ENCODE results near the gene CDH23.

CDH23 gene

GRCh38 chr10:71360735-71361134 is 36.0 kb upstream of the CDH23 start:
- no peak for DNase-seq (ENCODE audit: low read depth)
- no peak for TF ChIP-seq CTCF (conservative IDR thresholded peaks at IDR 0.05; ENCODE audit: low read depth, low read length)
- H3K4me3 ChIP-seq (ENCODE audit: low read length): no peak overlapping the region

GRCh38 chr10:71361581-71361980 is 35.1 kb upstream of the CDH23 start:
- TF ChIP-seq CTCF (conservative IDR thresholded peaks at IDR 0.05; ENCODE audit: low read depth, low read length): no peak
- no peak overlapping the region for H3K4me3 ChIP-seq (ENCODE audit: low read length)
- DNase-seq (ENCODE audit: low read depth): no peak

- no peak for TF ChIP-seq CTCF (conservative IDR thresholded peaks at IDR 0.05; ENCODE audit: low read depth, low read length)
- DNase-seq (ENCODE audit: low read depth): no peak
- no peak overlapping the region for H3K4me3 ChIP-seq (ENCODE audit: low read length)
Observed at GRCh38 chr10:71362141-71362540, 34.6 kb upstream of the CDH23 start.

- no peak for DNase-seq (ENCODE audit: low read depth)
- H3K4me3 ChIP-seq (ENCODE audit: low read length): no peak overlapping the region
- no peak for TF ChIP-seq CTCF (conservative IDR thresholded peaks at IDR 0.05; ENCODE audit: low read depth, low read length)
Observed at GRCh38 chr10:71363936-71364335, 32.8 kb upstream of the CDH23 start.

- TF ChIP-seq CTCF (conservative IDR thresholded peaks at IDR 0.05; ENCODE audit: low read depth, low read length): no peak
- H3K4me3 ChIP-seq (ENCODE audit: low read length): no peak overlapping the region
Observed at GRCh38 chr10:71365366-71365765, 31.4 kb upstream of the CDH23 start.

GRCh38 chr10:71366690-71367089 is 30.0 kb upstream of the CDH23 start:
- H3K4me3 ChIP-seq (ENCODE audit: low read length): no peak overlapping the region
- no peak for TF ChIP-seq CTCF (conservative IDR thresholded peaks at IDR 0.05; ENCODE audit: low read depth, low read length)
- no peak for DNase-seq (ENCODE audit: low read depth)

More at GRCh38 chr10:71365366-71365765, 31.4 kb upstream of the CDH23 start:
- DNase-seq (ENCODE audit: low read depth): no peak

- DNase-seq (ENCODE audit: low read depth): no peak
- H3K4me3 ChIP-seq (ENCODE audit: low read length): no peak overlapping the region
- TF ChIP-seq CTCF (conservative IDR thresholded peaks at IDR 0.05; ENCODE audit: low read depth, low read length): no peak
Observed at GRCh38 chr10:71367271-71367670, 29.4 kb upstream of the CDH23 start.

Measured in retinal pigment epithelial cell (primary cell).